A549 treated with RU486 at 1 μM for 4 hours (cell line): ENCODE results near the gene GBA3. TPM values are rescaled to one million over a fixed set of nuclear protein-coding genes. Genes with fewer than 3 reads are reported as not detected.

ENCODE experiments used
- total RNA-seq: library from RNA; stranded (reverse); fragments of 200-300 nt; extraction: Qiagen RNA extraction; gene quantifications from 5 replicates; pipeline ENCODE4 v1.2.3, GENCODE V29; 2022; ENCODE audit warnings: low read depth

GBA3 gene
- total RNA-seq = not detected in 5 replicates

GRCh38 chr4:22692736-22693135, at the start of gene GBA3:
GBA3 (plus strand) TSS chr4:22692937.

Other genes with a start within 250 kb of the GBA3 start
- 17.1 to 23.4 TPM (median 22.7 TPM) in 5 replicates for gene ADGRA3, start 176.9 kb upstream of the GBA3 start, total RNA-seq